GM12878 (cell line): ENCODE results near the gene GATAD2B. TPM values are rescaled to one million over a fixed set of nuclear protein-coding genes. Genes with fewer than 3 reads are reported as not detected.

ENCODE experiments used
- ATF7 ChIP-seq: fragments of 450-650 bp; IDR thresholded peaks from 2 replicates; pipeline ENCODE4 v1.6.1; 2016; ENCODE audit warnings: low read depth, mild to moderate bottlenecking
- CREB1 ChIP-seq: IDR thresholded peaks from 2 replicates; pipeline ENCODE4 v1.6.1; 2012; ENCODE audit warnings: low read depth, mild to moderate bottlenecking, inconsistent platforms
- EED ChIP-seq: sonication (generic); IDR thresholded peaks from 2 replicates; pipeline ENCODE4 v1.6.1; 2016; ENCODE audit warnings: antibody characterized with exemption, low read depth
- EP300 ChIP-seq, 2 experiments: fragments of 150-350 bp in 1 of 2; IDR thresholded peaks; 2 replicates each; pipeline ENCODE4 v1.6.1; 2011 to 2012; ENCODE audit warnings: low read depth in 2 of 2, low read length in 2 of 2, borderline replicate concordance in 1 of 2, improper control_type of control experiment in 1 of 2, inconsistent platforms in 1 of 2; ENCODE audit not compliant: control insufficient read depth in 1 of 2
- HDAC2 ChIP-seq: fragments of 200-600 bp; sonication (generic); IDR thresholded peaks from 2 replicates; pipeline ENCODE4 v1.6.1; 2017
- IKZF1 ChIP-seq: fragments of 450-650 bp; conservative IDR thresholded peaks from 2 replicates; pipeline ENCODE4 v1.6.1; 2017; ENCODE audit warnings: antibody characterized with exemption, mild to moderate bottlenecking
- NFIC ChIP-seq: IDR thresholded peaks from 2 replicates; pipeline ENCODE4 v1.6.1; 2012; ENCODE audit warnings: low read depth, mild to moderate bottlenecking, inconsistent platforms, low read length, moderate library complexity
- POLR2A ChIP-seq: IDR thresholded peaks from 2 replicates; pipeline ENCODE4 v1.6.1; 2011; ENCODE audit warnings: low read depth, mild to moderate bottlenecking, low read length
- RFX5 ChIP-seq: IDR thresholded peaks from 2 replicates; pipeline ENCODE4 v1.6.1; 2011; ENCODE audit warnings: low read depth, low read length, improper control_type of control experiment
- STAT1 ChIP-seq: fragments of 450-650 bp; conservative IDR thresholded peaks from 2 replicates; pipeline ENCODE4 v1.6.1; 2014; ENCODE audit warnings: antibody characterized with exemption, mild to moderate bottlenecking
- ZNF207 ChIP-seq: fragments of 450-650 bp; IDR thresholded peaks from 2 replicates; pipeline ENCODE4 v1.6.1; 2014; ENCODE audit warnings: antibody characterized with exemption, mild to moderate bottlenecking, borderline replicate concordance
- ZSCAN29 ChIP-seq: fragments of 450-650 bp; IDR thresholded peaks from 2 replicates; pipeline ENCODE4 v1.6.1; 2017; ENCODE audit warnings: mild to moderate bottlenecking, moderate library complexity
- ZZZ3 ChIP-seq: IDR thresholded peaks from 2 replicates; pipeline ENCODE4 v1.6.1; 2011; ENCODE audit warnings: low read depth; ENCODE audit not compliant: control insufficient read depth, insufficient read length
- polyA plus RNA-seq, 11 experiments: library from polyadenylated mRNA; depleted of rRNA in 4 of 11; unstranded in 6 of 11; stranded (reverse) in 5 of 11; fragments of >200 nt; fragmentation: Nextera tagmentation in 4 of 11; fragmentation: Illumina TruSeq in 1 of 11; extraction: Ambion mirVana in 4 of 11; extraction: Trizol in 1 of 11; gene quantifications; 1 replicate in 1 of 11; 2 replicates in 10 of 11; pipeline versions ENCODE4 v1.2.1 to v1.2.3, GENCODE V29; 2011 to 2016; ENCODE audit warnings: inconsistent platforms in 2 of 11, missing spikeins in 2 of 11, low read depth in 1 of 11
- total RNA-seq, 4 experiments: library from RNA; depleted of rRNA in 3 of 4; stranded (reverse); fragments of >200 nt in 3 of 4; fragmentation: Illumina TruSeq in 1 of 4; extraction: Trizol in 1 of 4; gene quantifications; 2 replicates each; pipeline versions ENCODE4 v1.2.1 to v1.2.3, GENCODE V29; 2013 to 2021
- TF ChIP-seq, protein P1 (sequence below): IDR thresholded peaks from 2 replicates; pipeline ENCODE4 v1.6.1; 2012; ENCODE audit warnings: low read depth, low read length, improper control_type of control experiment
- TF ChIP-seq, protein P2 (sequence below): IDR thresholded peaks from 2 replicates; pipeline ENCODE4 v1.6.1; 2012; ENCODE audit warnings: low read depth, low read length, improper control_type of control experiment
- TF ChIP-seq, protein P3 (sequence below): fragments of 450-650 bp; IDR thresholded peaks from 2 replicates; pipeline ENCODE4 v1.6.1; 2016; ENCODE audit warnings: mild to moderate bottlenecking
- TF ChIP-seq, protein P4 (sequence below): IDR thresholded peaks from 2 replicates; pipeline ENCODE4 v1.6.1; 2011; ENCODE audit warnings: mild to moderate bottlenecking, low read depth, low read length, moderate library complexity; ENCODE audit not compliant: insufficient replicate concordance
- TF ChIP-seq, protein P5 (sequence below): IDR thresholded peaks from 2 replicates; pipeline ENCODE4 v1.6.1; 2012; ENCODE audit warnings: low read length, inconsistent platforms
- TF ChIP-seq, protein P6 (sequence below): fragments of 450-650 bp; IDR thresholded peaks from 2 replicates; pipeline ENCODE4 v1.6.1; 2016; ENCODE audit warnings: mild to moderate bottlenecking

Gene GATAD2B
- total and polyA plus RNA-seq, 10 of the 15 experiments (the other 5 are each of a cell fraction or from before 2014, with no cell fraction given): 2.4 to 63.1 (median 8.7) TPM

DNA sequence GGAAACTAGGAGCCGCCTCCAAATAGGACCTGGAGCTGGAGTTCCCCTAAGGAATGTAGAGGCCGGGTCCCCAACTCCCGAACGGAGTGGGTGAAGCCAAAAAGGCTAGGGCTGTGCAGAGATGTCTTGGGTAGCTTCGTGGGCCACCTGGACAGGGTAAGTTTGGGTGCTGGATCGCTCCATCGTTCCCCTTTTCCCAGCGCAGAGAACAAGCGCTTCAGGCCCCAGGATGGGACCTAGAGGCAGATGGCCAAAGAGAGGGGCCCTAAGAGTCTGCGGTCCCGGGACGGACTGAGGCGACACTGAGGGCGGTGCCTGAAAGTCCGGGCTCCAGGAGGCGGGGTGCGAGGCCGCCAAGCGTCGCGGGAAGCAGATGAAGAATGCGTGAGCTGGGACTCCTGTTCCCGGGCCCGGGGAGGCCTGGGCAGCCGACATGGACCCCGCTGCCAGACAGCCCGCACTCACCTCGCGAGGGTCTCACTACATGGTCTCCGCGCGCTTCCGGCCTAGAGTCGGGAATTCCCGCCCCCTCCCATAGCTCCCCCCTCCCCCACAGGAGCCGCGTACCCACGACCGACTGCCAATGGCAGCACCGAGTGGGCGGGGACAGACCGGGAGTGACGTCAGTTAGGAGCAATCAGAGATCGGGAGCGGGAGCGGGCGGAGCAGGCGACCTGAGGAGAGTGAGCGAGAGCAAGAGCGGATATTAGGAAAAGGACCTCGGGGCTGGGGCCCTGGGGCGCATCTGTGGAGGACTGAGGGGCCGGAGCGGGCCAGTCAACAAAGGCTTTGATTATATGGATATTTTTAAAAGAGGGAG lies 40.5 kb upstream of the GATAD2B start, which contains the start of gene SLC39A1 (continued):
- TF ChIP-seq, protein P1, sequence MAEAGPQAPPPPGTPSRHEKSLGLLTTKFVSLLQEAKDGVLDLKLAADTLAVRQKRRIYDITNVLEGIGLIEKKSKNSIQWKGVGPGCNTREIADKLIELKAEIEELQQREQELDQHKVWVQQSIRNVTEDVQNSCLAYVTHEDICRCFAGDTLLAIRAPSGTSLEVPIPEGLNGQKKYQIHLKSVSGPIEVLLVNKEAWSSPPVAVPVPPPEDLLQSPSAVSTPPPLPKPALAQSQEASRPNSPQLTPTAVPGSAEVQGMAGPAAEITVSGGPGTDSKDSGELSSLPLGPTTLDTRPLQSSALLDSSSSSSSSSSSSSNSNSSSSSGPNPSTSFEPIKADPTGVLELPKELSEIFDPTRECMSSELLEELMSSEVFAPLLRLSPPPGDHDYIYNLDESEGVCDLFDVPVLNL: no peak
- TF ChIP-seq IKZF1: peak; percentile 67; the same call in 1 of the 2 replicates
- TF ChIP-seq ZSCAN29: no peak
- TF ChIP-seq CREB1: no peak
- TF ChIP-seq STAT1: no peak
- 0 out of 2 replicates have a peak, but pooled peaks have one; percentile 40 for TF ChIP-seq ZNF207
- TF ChIP-seq, protein P2, sequence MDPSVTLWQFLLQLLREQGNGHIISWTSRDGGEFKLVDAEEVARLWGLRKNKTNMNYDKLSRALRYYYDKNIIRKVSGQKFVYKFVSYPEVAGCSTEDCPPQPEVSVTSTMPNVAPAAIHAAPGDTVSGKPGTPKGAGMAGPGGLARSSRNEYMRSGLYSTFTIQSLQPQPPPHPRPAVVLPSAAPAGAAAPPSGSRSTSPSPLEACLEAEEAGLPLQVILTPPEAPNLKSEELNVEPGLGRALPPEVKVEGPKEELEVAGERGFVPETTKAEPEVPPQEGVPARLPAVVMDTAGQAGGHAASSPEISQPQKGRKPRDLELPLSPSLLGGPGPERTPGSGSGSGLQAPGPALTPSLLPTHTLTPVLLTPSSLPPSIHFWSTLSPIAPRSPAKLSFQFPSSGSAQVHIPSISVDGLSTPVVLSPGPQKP: peak; percentile 38; the same call in 1 of the 2 replicates
- TF ChIP-seq EED: peak; percentile 2; the same call in 1 of the 2 replicates
- TF ChIP-seq, protein P3, sequence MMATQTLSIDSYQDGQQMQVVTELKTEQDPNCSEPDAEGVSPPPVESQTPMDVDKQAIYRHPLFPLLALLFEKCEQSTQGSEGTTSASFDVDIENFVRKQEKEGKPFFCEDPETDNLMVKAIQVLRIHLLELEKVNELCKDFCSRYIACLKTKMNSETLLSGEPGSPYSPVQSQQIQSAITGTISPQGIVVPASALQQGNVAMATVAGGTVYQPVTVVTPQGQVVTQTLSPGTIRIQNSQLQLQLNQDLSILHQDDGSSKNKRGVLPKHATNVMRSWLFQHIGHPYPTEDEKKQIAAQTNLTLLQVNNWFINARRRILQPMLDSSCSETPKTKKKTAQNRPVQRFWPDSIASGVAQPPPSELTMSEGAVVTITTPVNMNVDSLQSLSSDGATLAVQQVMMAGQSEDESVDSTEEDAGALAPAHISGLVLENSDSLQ: peak; percentile 98
- TF ChIP-seq RFX5: no peak
- TF ChIP-seq, protein P4, sequence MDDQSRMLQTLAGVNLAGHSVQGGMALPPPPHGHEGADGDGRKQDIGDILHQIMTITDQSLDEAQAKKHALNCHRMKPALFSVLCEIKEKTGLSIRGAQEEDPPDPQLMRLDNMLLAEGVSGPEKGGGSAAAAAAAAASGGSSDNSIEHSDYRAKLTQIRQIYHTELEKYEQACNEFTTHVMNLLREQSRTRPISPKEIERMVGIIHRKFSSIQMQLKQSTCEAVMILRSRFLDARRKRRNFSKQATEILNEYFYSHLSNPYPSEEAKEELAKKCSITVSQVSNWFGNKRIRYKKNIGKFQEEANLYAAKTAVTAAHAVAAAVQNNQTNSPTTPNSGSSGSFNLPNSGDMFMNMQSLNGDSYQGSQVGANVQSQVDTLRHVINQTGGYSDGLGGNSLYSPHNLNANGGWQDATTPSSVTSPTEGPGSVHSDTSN: peak; percentile 96
- no peak for TF ChIP-seq HDAC2
- TF ChIP-seq ATF7: peak; percentile 96
- TF ChIP-seq, protein P5, sequence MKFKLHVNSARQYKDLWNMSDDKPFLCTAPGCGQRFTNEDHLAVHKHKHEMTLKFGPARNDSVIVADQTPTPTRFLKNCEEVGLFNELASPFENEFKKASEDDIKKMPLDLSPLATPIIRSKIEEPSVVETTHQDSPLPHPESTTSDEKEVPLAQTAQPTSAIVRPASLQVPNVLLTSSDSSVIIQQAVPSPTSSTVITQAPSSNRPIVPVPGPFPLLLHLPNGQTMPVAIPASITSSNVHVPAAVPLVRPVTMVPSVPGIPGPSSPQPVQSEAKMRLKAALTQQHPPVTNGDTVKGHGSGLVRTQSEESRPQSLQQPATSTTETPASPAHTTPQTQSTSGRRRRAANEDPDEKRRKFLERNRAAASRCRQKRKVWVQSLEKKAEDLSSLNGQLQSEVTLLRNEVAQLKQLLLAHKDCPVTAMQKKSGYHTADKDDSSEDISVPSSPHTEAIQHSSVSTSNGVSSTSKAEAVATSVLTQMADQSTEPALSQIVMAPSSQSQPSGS: no peak
- no peak for TF ChIP-seq NFIC
- TF ChIP-seq ZZZ3: no peak
- TF ChIP-seq EP300 (IDR thresholded peaks at IDR 0.05; ENCODE audit: borderline replicate concordance in 1 of 2, control insufficient read depth in 1 of 2, low read depth in 2 of 2, low read length in 2 of 2): peak in 1 of 2 experiments; percentile 25; a peak in 1 of 4 replicates
- TF ChIP-seq POLR2A: peak; percentile 90
- TF ChIP-seq, protein P6, sequence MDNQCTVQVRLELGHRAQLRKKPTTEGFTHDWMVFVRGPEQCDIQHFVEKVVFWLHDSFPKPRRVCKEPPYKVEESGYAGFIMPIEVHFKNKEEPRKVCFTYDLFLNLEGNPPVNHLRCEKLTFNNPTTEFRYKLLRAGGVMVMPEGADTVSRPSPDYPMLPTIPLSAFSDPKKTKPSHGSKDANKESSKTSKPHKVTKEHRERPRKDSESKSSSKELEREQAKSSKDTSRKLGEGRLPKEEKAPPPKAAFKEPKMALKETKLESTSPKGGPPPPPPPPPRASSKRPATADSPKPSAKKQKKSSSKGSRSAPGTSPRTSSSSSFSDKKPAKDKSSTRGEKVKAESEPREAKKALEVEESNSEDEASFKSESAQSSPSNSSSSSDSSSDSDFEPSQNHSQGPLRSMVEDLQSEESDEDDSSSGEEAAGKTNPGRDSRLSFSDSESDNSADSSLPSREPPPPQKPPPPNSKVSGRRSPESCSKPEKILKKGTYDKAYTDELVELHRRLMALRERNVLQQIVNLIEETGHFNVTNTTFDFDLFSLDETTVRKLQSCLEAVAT: no peak
